Endodermal cell (in vitro differentiated cells): ENCODE data around the gene BCL2. TPM values are rescaled to one million over a fixed set of nuclear protein-coding genes. Genes with fewer than 3 reads are reported as not detected.

Experiments used
- DNase-seq: peaks from one replicate; pipeline ENCODE4 v3.0.0-alpha.2; 2017
- H3K27ac ChIP-seq: 2 replicates; pipeline ENCODE4 v1.5.1; 2013; ENCODE audit warnings: mild to moderate bottlenecking, low read depth, low read length, moderate library complexity
- H3K27me3 ChIP-seq: 2 replicates; pipeline ENCODE4 v1.6.1; 2013; ENCODE audit warnings: mild to moderate bottlenecking, low read length, moderate library complexity; ENCODE audit not compliant: insufficient read depth, control insufficient read depth, poor library complexity, severe bottlenecking
- H3K36me3 ChIP-seq: 2 replicates; pipeline ENCODE4 v1.7.0; 2013; ENCODE audit warnings: mild to moderate bottlenecking, low read length, moderate library complexity; ENCODE audit not compliant: control insufficient read depth, insufficient read depth
- H3K4me1 ChIP-seq: one replicate; pipeline ENCODE4 v1.7.0; 2013; ENCODE audit warnings: low read length; ENCODE audit not compliant: control insufficient read depth, insufficient read depth
- H3K4me3 ChIP-seq: 2 replicates; pipeline ENCODE4 v1.5.1; 2013; ENCODE audit warnings: mild to moderate bottlenecking, low read length, moderate library complexity
- H3K9ac ChIP-seq: 2 replicates; pipeline ENCODE4 v1.6.1; 2013; ENCODE audit warnings: mild to moderate bottlenecking, low read length, moderate library complexity; ENCODE audit not compliant: poor library complexity, severe bottlenecking; ENCODE audit errors: extremely low read depth
- H3K9me3 ChIP-seq: 2 replicates; pipeline ENCODE4 v1.6.1; 2013; ENCODE audit warnings: mild to moderate bottlenecking, low read length, moderate library complexity; ENCODE audit not compliant: control insufficient read depth
- H3K27ac Mint-ChIP-seq: 2 replicates; pipeline ENCODE4 v1.8.0; 2020; ENCODE audit warnings: mixed read lengths
- H3K27me3 Mint-ChIP-seq: 2 replicates; pipeline ENCODE4 v1.8.0; 2021; ENCODE audit warnings: mild to moderate bottlenecking, mixed read lengths; ENCODE audit not compliant: insufficient read depth
- H3K36me3 Mint-ChIP-seq: 2 replicates; pipeline ENCODE4 v1.8.0; 2020; ENCODE audit warnings: low read depth, mixed read lengths
- H3K4me1 Mint-ChIP-seq: 2 replicates; pipeline ENCODE4 v1.8.0; 2020; ENCODE audit warnings: mixed read lengths
- H3K4me3 Mint-ChIP-seq: 2 replicates; pipeline ENCODE4 v1.8.0; 2020; ENCODE audit warnings: mild to moderate bottlenecking, moderate library complexity, mixed read lengths
- H3K9me3 Mint-ChIP-seq: 2 replicates; pipeline ENCODE4 v1.8.0; 2020; ENCODE audit warnings: mild to moderate bottlenecking, mixed read lengths
- CTCF ChIP-seq: fragments of 200-600 bp; sonication (generic); conservative IDR thresholded peaks from 2 replicates; pipeline ENCODE4 v1.5.0; 2021; ENCODE audit warnings: antibody characterized with exemption, mild to moderate bottlenecking
- WGBS, 2 experiments: methylation state at CpG; one replicate each; pipeline versions ENCODE4 v1.1.5 to v1.1.7; 2013; ENCODE audit warnings: missing lambda C conversion rate in 2 of 2, mixed read lengths in 1 of 2; ENCODE audit not compliant: insufficient coverage in 1 of 2, insufficient read length in 1 of 2; 5-methylcytosine and 5-hydroxymethylcytosine counted together
- total RNA-seq, 2 donors: library from RNA; stranded (reverse); fragmentation: NEBNext Ultra II Directional in 1 of 2; extraction: Animal tissue kit (Norgen Biotek cat#: 25700) in 1 of 2; gene quantifications; 2 replicates in 1 of 2; 3 replicates in 1 of 2; pipeline ENCODE4 v1.2.1, GENCODE V29; 2021

BCL2 gene
- total RNA-seq, 2 donors from 2014 or later, result 1.4 to 2.3 TPM

DNA sequence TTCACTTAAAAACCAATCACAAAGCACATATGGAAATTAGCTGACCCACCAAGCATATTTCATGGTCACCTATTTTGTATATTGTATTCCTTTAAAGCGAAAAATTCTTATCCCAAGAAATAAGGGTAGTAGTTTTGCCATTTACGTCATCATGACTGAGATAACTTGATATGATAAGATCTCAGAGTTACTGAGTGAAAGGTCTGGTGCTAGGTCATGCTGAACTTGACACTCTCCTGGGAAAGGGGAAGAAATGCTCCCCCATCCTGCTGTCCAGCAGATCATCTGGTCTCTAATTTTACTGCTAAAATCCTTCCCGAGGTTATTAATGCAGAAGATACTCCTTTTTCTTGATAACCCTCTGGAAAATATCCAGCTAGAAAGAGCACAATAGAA lies 78.3 kb downstream of the BCL2 start:
- Histone ChIP-seq H3K27me3 (no peaks in the 10 kb centered on the region), H3K9me3 (no peaks in the 10 kb centered on the region), H3K27ac (no peak overlapping the region), H3K9ac (no peak overlapping the region), H3K4me1 (no peaks in the 10 kb centered on the region), H3K36me3 (no peaks in the 10 kb centered on the region), H3K4me3 (no peak overlapping the region)
- Mint-ChIP-seq H3K9me3 (no peaks in the 10 kb centered on the region), H3K27ac (no peak overlapping the region), H3K27me3 (no peaks in the 10 kb centered on the region), H3K4me1 (peaks cover 11% of the 10 kb centered on the region), H3K36me3 (no peaks in the 10 kb centered on the region), H3K4me3 (no peak overlapping the region)
- WGBS, 2 experiments, result 92 to 100% methylated on average over 3 of the region's 3 CpGs
- TF ChIP-seq CTCF, result no peak
- no peak for DNase-seq

DNA sequence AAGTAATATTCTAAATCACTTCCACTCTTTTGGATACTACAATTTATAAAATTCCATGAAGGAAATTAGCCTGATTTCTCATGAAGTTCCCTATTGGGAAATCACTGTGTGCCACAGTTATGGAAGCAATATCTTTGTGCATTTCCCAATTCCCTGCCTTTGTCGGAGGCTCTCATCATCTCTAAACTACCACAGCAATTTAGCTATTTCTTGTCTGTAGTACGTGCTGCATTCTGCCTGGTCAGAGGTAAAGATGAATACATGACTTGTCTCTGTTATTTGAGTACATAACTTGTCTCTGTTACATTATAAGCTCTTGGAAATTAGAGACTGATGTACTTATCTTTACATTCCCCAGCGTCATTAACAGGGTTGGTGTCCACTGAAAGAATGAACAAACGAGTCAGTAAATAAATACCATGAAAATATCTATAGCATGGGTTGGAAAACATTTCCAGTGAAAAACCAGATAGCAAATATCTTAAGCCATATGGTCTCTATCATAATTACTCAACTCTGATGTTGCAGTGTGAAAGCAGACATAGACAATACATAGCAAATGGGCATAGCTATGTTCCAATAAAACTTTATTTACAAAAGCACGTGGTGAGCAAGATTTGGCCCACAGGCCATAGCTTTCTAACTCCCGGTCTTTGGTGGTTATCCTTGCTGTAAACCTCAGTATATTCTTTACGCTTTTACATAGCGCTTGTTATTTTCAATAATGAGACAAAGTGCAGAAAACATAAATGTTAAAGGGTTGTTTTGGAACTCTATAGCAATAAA lies 78.8 kb downstream of the BCL2 start:
- no peak for DNase-seq
- Mint-ChIP-seq H3K9me3 (no peaks in the 10 kb centered on the region), H3K4me3 (no peak overlapping the region), H3K27me3 (no peaks in the 10 kb centered on the region), H3K36me3 (no peaks in the 10 kb centered on the region), H3K4me1 (peaks cover 11% of the 10 kb centered on the region), H3K27ac (no peak overlapping the region)
- Histone ChIP-seq H3K4me3 (no peak overlapping the region), H3K27ac (no peak overlapping the region), H3K27me3 (no peaks in the 10 kb centered on the region), H3K4me1 (no peaks in the 10 kb centered on the region), H3K36me3 (no peaks in the 10 kb centered on the region), H3K9ac (no peak overlapping the region), H3K9me3 (no peaks in the 10 kb centered on the region)
- TF ChIP-seq CTCF, result no peak
- 81 to 82% methylated on average over 4 to 8 of the region's 8 CpGs for WGBS, 2 experiments

GRCh38 chr18:63238693-63239075 lies 80.9 kb downstream of the BCL2 start:
- Histone ChIP-seq H3K9me3 (no peaks in the 10 kb centered on the region), H3K9ac (no peak overlapping the region), H3K27me3 (no peaks in the 10 kb centered on the region), H3K4me1 (no peaks in the 10 kb centered on the region), H3K27ac (peak overlapping the region; percentile 89), H3K4me3 (no peak overlapping the region), H3K36me3 (no peaks in the 10 kb centered on the region)
- peak; percentile 64 for DNase-seq
- 80 to 81% methylated on average over 1 to 9 of the region's 9 CpGs for WGBS, 2 experiments
- H3K4me3 Mint-ChIP-seq, result no peak overlapping the region
- H3K36me3 Mint-ChIP-seq, result no peaks in the 10 kb centered on the region
- no peaks in the 10 kb centered on the region for H3K27me3 Mint-ChIP-seq
- no peak overlapping the region for H3K27ac Mint-ChIP-seq
- TF ChIP-seq CTCF, result no peak
- peaks cover 11% of the 10 kb centered on the region for H3K4me1 Mint-ChIP-seq
- H3K9me3 Mint-ChIP-seq, result no peaks in the 10 kb centered on the region
